OCI-LY7 (cell line): ENCODE results near the gene SPON1. TPM values are rescaled to one million over a fixed set of nuclear protein-coding genes. Genes with fewer than 3 reads are reported as not detected.

Experiments used
- BruUV-seq: library from RNA; stranded (reverse); fragments of 400-500 nt; replicated peaks from 2 replicates; lab custom pipeline; 2021; lab: Mats Ljungman, UMichigan
- CTCF ChIA-PET: fragments of 300-600 bp; sonication (Branson Sonifier 250); formaldehyde crosslinking; loops from one replicate; lab custom pipeline; 2022; ENCODE audit warnings: antibody characterized with exemption; ENCODE audit not compliant: unreplicated experiment; lab: Charles Lee
- POLR2A ChIA-PET: fragments of 300-600 bp; sonication (Branson Sonifier 250); formaldehyde crosslinking; loops from one replicate; lab custom pipeline; 2022; ENCODE audit warnings: antibody characterized with exemption; lab: Charles Lee
- DNase-seq: peaks from one replicate; pipeline ENCODE4 v3.0.0-alpha.2; 2015; ENCODE audit warnings: low spot score
- H2AFZ ChIP-seq: fragments of 200-600 bp; sonication (generic), shearing (Covaris generic); 2 replicates; pipeline ENCODE4 v1.6.1; 2014; ENCODE audit warnings: mild to moderate bottlenecking, antibody characterized with exemption, low read length, moderate library complexity
- H3K27ac ChIP-seq: fragments of 200-600 bp; sonication (generic); 2 replicates; pipeline ENCODE4 v1.5.1; 2014; ENCODE audit warnings: mixed run types, low read depth, mild to moderate bottlenecking, moderate library complexity, low read length, inconsistent platforms; ENCODE audit not compliant: poor library complexity, severe bottlenecking
- H3K36me3 ChIP-seq: fragments of 200-600 bp; sonication (generic); 2 replicates; pipeline ENCODE4 v1.6.1; 2014; ENCODE audit warnings: mild to moderate bottlenecking, antibody characterized with exemption, low read length, moderate library complexity, mixed read lengths; ENCODE audit not compliant: insufficient read depth
- H3K4me1 ChIP-seq: fragments of 200-600 bp; sonication (generic); 2 replicates; pipeline ENCODE4 v1.5.1; 2014; ENCODE audit warnings: mild to moderate bottlenecking, low read length; ENCODE audit not compliant: insufficient read depth, poor library complexity, severe bottlenecking
- H3K4me2 ChIP-seq: fragments of 200-600 bp; sonication (generic); 2 replicates; pipeline ENCODE4 v1.6.1; 2014; ENCODE audit warnings: mild to moderate bottlenecking, low read length
- H3K4me3 ChIP-seq: fragments of 200-600 bp; sonication (generic); 2 replicates; pipeline ENCODE4 v1.5.1; 2014; ENCODE audit warnings: mild to moderate bottlenecking, low read depth, low read length; ENCODE audit not compliant: poor library complexity, severe bottlenecking
- H3K79me2 ChIP-seq: fragments of 200-600 bp; sonication (generic); 2 replicates; pipeline ENCODE4 v1.6.1; 2016; ENCODE audit warnings: low read depth, mild to moderate bottlenecking, low read length, moderate library complexity, mixed read lengths; ENCODE audit not compliant: insufficient read depth
- H3K9me2 ChIP-seq: fragments of 200-600 bp; sonication (generic); 2 replicates; pipeline ENCODE4 v1.6.1; 2016; ENCODE audit warnings: mild to moderate bottlenecking, low read length, mixed read lengths; ENCODE audit not compliant: insufficient read depth
- H3K9me3 ChIP-seq: fragments of 200-600 bp; sonication (generic); 2 replicates; pipeline ENCODE4 v1.6.1; 2014; ENCODE audit warnings: mild to moderate bottlenecking, mixed run types, low read length, mixed read lengths
- H4K20me1 ChIP-seq: fragments of 200-600 bp; sonication (generic); 2 replicates; pipeline ENCODE4 v1.6.1; 2014; ENCODE audit warnings: mild to moderate bottlenecking, antibody characterized with exemption, low read length, moderate library complexity, mixed read lengths; ENCODE audit not compliant: insufficient read depth
- CTCF ChIP-seq: fragments of 200-600 bp; sonication (generic); conservative IDR thresholded peaks from 2 replicates; pipeline ENCODE4 v1.5.1; 2014; ENCODE audit warnings: mild to moderate bottlenecking, antibody characterized with exemption, low read length, moderate library complexity, mixed read lengths
- EZH2phosphoT487 ChIP-seq: fragments of 200-600 bp; sonication (generic); IDR thresholded peaks from 2 replicates; pipeline ENCODE4 v1.6.1; 2018; ENCODE audit warnings: low read depth, borderline replicate concordance, mild to moderate bottlenecking, mixed run types, antibody characterized with exemption, low read length, moderate library complexity, mixed read lengths
- intact Hi-C: fragments of 100-400 bp; cut with micrococcal nuclease; formaldehyde crosslinking; loops from one replicate; pipeline ENCODE4 v1.10.0; 2022; ENCODE audit not compliant: unreplicated experiment
- total RNA-seq, 2 experiments: library from RNA; depleted of rRNA in 1 of 2; stranded (reverse); fragments of >200 nt in 1 of 2; shearing (Covaris generic) in 1 of 2; gene quantifications; 2 replicates each; pipeline ENCODE4 v1.2.3, GENCODE V29; 2014 to 2022

Gene SPON1
- total RNA-seq, 2 experiments from 2014 or later, result 0.38 TPM; not detected in 1

DNA sequence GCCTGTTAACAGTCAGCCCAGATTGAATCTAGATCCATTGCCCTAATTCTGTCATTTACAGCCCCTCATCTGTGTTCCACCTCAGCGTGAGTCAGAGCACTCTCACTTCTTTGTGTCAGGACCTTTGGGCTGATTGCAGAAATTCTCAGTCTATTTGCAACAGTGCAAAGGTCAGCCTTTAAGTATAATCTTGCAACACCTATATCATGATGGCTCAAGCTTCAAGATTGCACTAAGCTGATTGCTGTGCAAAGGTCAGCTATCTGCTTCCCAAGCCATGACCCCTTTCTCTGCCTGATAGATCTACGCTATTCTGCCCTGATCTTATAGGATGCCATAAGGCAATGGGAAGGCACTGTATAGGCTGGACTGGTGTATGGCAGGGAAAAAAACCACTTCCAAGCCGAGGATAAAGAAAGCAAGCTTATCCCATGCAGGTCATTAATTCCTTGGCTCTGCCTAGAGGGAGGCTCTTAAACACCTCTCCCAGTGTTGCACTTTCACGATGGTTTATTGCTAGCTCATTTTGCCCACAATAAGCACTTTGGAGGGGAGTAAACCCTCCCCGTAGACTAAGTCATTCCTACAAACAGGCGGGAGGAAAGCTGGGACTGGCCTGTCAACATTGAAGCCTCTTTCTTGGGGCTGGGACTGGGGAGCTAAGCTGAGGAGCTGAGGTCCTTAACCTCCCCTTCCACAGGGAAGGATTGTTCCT, 295.9 kb downstream of the SPON1 start:
- Histone ChIP-seq H3K79me2 (no peaks in the 10 kb centered on the region), H3K4me2 (no peak overlapping the region), H2AFZ (no peak overlapping the region), H3K9me2 (no peaks in the 10 kb centered on the region), H4K20me1 (no peaks in the 10 kb centered on the region), H3K27ac (no peak overlapping the region), H3K9me3 (no peaks in the 10 kb centered on the region), H3K4me3 (no peak overlapping the region), H3K4me1 (no peaks in the 10 kb centered on the region), H3K36me3 (no peaks in the 10 kb centered on the region)
- TF ChIP-seq CTCF (no peak), EZH2phosphoT487 (no peak)
- BruUV-seq, result no TSS peak
- POLR2A ChIA-PET, result interaction anchor here (0.6 to 0.9 kb wide), 2 partner anchors 111 to 508 kb away, joined by 4 read pairs; no protein-coding TSS in a partner anchor
- DNase-seq, result no peak
- intact Hi-C loops, result no loop called here
- CTCF ChIA-PET, result no interaction called here

DNA sequence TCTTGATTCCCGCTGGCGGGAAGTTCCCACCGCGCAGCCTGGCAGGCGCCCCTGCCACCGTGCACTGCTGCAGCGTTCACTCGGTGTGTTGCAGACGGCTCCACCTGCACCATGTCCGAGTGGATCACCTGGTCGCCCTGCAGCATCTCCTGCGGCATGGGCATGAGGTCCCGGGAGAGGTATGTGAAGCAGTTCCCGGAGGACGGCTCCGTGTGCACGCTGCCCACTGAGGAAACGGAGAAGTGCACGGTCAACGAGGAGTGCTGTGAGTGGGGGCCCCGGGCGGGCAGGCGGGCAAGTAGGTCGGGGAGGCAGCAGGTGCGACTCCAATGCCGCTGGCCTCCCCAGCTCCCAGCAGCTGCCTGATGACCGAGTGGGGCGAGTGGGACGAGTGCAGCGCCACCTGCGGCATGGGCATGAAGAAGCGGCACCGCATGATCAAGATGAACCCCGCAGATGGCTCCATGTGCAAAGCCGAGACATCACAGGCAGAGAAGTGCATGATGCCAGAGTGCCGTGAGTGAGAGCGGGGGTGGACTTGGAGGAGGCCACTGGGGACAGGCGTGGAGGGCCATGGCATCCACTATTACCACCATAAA, 296.8 kb downstream of the SPON1 start:
- no peak for DNase-seq
- no peak overlapping the region for H3K27ac ChIP-seq
- no peaks in the 10 kb centered on the region for H3K36me3 ChIP-seq
- H3K9me2 ChIP-seq, result no peaks in the 10 kb centered on the region
- no peak overlapping the region for H3K4me2 ChIP-seq
- ChIA-PET CTCF (no interaction called here), POLR2A (no interaction called here)
- H3K4me3 ChIP-seq, result no peak overlapping the region
- intact Hi-C loops, result no loop called here
- H2AFZ ChIP-seq, result no peak overlapping the region
- no peak for TF ChIP-seq CTCF
- TF ChIP-seq EZH2phosphoT487, result no peak
- no peaks in the 10 kb centered on the region for H3K4me1 ChIP-seq
- H4K20me1 ChIP-seq, result no peaks in the 10 kb centered on the region
- no peaks in the 10 kb centered on the region for H3K79me2 ChIP-seq
- no TSS peak for BruUV-seq
- H3K9me3 ChIP-seq, result no peaks in the 10 kb centered on the region

DNA sequence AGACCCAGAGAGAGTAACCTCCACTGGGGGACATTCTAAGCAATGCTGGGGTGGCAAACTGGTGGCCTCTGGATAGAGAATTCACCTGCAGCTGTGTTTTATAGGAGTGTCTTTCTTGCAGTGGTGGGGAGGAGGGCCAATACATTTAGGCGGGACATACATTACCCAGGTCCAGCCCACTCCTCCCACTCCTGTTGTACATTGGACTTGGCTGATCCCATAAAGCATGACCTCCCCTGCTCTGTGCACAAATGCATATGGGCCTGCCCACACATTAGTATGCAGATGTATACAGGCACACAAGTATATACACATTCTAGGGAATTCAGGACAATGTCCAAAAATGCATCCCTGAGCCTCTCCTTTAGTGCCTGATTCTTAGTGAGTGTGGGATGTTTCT, 297.4 kb downstream of the SPON1 start:
- ChIA-PET CTCF (no interaction called here), POLR2A (interaction anchor here (1.0 kb wide), 1 partner anchor 308 kb away, joined by 3 read pairs; no protein-coding TSS in a partner anchor)
- intact Hi-C loops, result no loop called here
- Histone ChIP-seq H3K4me3 (no peak overlapping the region), H3K9me2 (no peaks in the 10 kb centered on the region), H3K4me1 (no peaks in the 10 kb centered on the region), H3K4me2 (no peak overlapping the region), H3K36me3 (no peaks in the 10 kb centered on the region), H2AFZ (no peak overlapping the region), H3K79me2 (no peaks in the 10 kb centered on the region), H4K20me1 (no peaks in the 10 kb centered on the region), H3K27ac (no peak overlapping the region), H3K9me3 (no peaks in the 10 kb centered on the region)
- no peak for DNase-seq
- no TSS peak for BruUV-seq
- no peak for TF ChIP-seq EZH2phosphoT487
- TF ChIP-seq CTCF, result no peak
